Nephron (organoid): ENCODE measurements around the gene SHISA2.

Source experiments
- H3K27ac Mint-ChIP-seq, 3 experiments: 2 replicates each; pipeline ENCODE4 v1.8.0; 2020; ENCODE audit warnings: mixed read lengths in 3 of 3, mild to moderate bottlenecking in 2 of 3, moderate library complexity in 1 of 3
- H3K27me3 Mint-ChIP-seq: 2 replicates; pipeline ENCODE4 v1.8.0; 2021; ENCODE audit warnings: low read depth, mild to moderate bottlenecking, moderate library complexity, mixed read lengths
- H3K36me3 Mint-ChIP-seq: 2 replicates; pipeline ENCODE4 v1.8.0; 2020; ENCODE audit warnings: low read depth, mixed read lengths
- H3K4me1 Mint-ChIP-seq: 2 replicates; pipeline ENCODE4 v1.8.0; 2020; ENCODE audit warnings: mixed read lengths
- H3K4me3 Mint-ChIP-seq, 3 experiments: 2 replicates each; pipeline ENCODE4 v1.8.0; 2020; ENCODE audit warnings: mild to moderate bottlenecking in 3 of 3, mixed read lengths in 3 of 3, moderate library complexity in 2 of 3
- H3K9me3 Mint-ChIP-seq: 2 replicates; pipeline ENCODE4 v1.8.0; 2020; ENCODE audit warnings: mixed read lengths
- CTCF ChIP-seq, 3 experiments: fragments of 200-600 bp; sonication (generic); IDR thresholded peaks; one replicate each; pipeline ENCODE4 v1.5.0; 2021; ENCODE audit warnings: antibody characterized with exemption in 3 of 3; ENCODE audit not compliant: unreplicated experiment in 3 of 3

SHISA2 gene

GRCh38 chr13:26030331-26030730 is 21.5 kb downstream of the SHISA2 start:
- H3K36me3 Mint-ChIP-seq = no peaks in the 10 kb centered on the region
- TF ChIP-seq CTCF (IDR thresholded peaks at IDR 0.05; ENCODE audit: unreplicated experiment in 3 of 3) = no peak
- peaks cover 11% of the 10 kb centered on the region for H3K9me3 Mint-ChIP-seq
- no peak overlapping the region for H3K27ac Mint-ChIP-seq
- no peak overlapping the region for H3K4me3 Mint-ChIP-seq
- H3K4me1 Mint-ChIP-seq = peaks cover 7% of the 10 kb centered on the region
- H3K27me3 Mint-ChIP-seq = no peaks in the 10 kb centered on the region

GRCh38 chr13:26029581-26030136 is 22.2 kb downstream of the SHISA2 start:
- no peak overlapping the region for H3K4me3 Mint-ChIP-seq
- peaks cover 14% of the 10 kb centered on the region for H3K4me1 Mint-ChIP-seq
- H3K27ac Mint-ChIP-seq = no peak overlapping the region
- H3K36me3 Mint-ChIP-seq = no peaks in the 10 kb centered on the region
- H3K27me3 Mint-ChIP-seq = no peaks in the 10 kb centered on the region
- peaks cover 11% of the 10 kb centered on the region for H3K9me3 Mint-ChIP-seq
- TF ChIP-seq CTCF (IDR thresholded peaks at IDR 0.05; ENCODE audit: unreplicated experiment in 3 of 3) = no peak

GRCh38 chr13:26026211-26026610 is 25.6 kb downstream of the SHISA2 start:
- H3K4me3 Mint-ChIP-seq = no peak overlapping the region
- H3K27me3 Mint-ChIP-seq = no peaks in the 10 kb centered on the region
- H3K9me3 Mint-ChIP-seq = peaks cover 4% of the 10 kb centered on the region
- TF ChIP-seq CTCF (IDR thresholded peaks at IDR 0.05; ENCODE audit: unreplicated experiment in 3 of 3) = no peak
- H3K27ac Mint-ChIP-seq = peak overlapping the region in 2 of 3 experiments; percentile 22 to 32
- no peaks in the 10 kb centered on the region for H3K36me3 Mint-ChIP-seq
- H3K4me1 Mint-ChIP-seq = peaks cover 48% of the 10 kb centered on the region

GRCh38 chr13:26025771-26026170 is 26.0 kb downstream of the SHISA2 start:
- peaks cover 3% of the 10 kb centered on the region for H3K9me3 Mint-ChIP-seq
- no peaks in the 10 kb centered on the region for H3K27me3 Mint-ChIP-seq
- no peaks in the 10 kb centered on the region for H3K36me3 Mint-ChIP-seq

GRCh38 chr13:26025196-26025595 is 26.6 kb downstream of the SHISA2 start:
- Mint-ChIP-seq H3K27ac (peak overlapping the region; percentile 17 to 54 (median 51)), H3K4me1 (peaks cover 58% of the 10 kb centered on the region), H3K4me3 (peak overlapping the region in 1 of 3 experiments; percentile 10)

More at GRCh38 chr13:26025771-26026170, 26.0 kb downstream of the SHISA2 start:
- H3K4me1 Mint-ChIP-seq = peaks cover 53% of the 10 kb centered on the region
- no peak for TF ChIP-seq CTCF (IDR thresholded peaks at IDR 0.05; ENCODE audit: unreplicated experiment in 3 of 3)
- no peak overlapping the region for H3K4me3 Mint-ChIP-seq
- H3K27ac Mint-ChIP-seq = peak overlapping the region; percentile 17 to 54 (median 51)

More at GRCh38 chr13:26025196-26025595, 26.6 kb downstream of the SHISA2 start:
- H3K9me3 Mint-ChIP-seq = no peaks in the 10 kb centered on the region
- no peaks in the 10 kb centered on the region for H3K36me3 Mint-ChIP-seq
- H3K27me3 Mint-ChIP-seq = no peaks in the 10 kb centered on the region
- no peak for TF ChIP-seq CTCF (IDR thresholded peaks at IDR 0.05; ENCODE audit: unreplicated experiment in 3 of 3)
